ENCODE data around the gene SORL1-AS1.
A peak's percentile ranks its signal among the peaks of the same experiment; 100 is the strongest.

The SORL1-AS1 gene

GRCh38 chr11:121441521-121441920, 11.2 kb downstream of the SORL1-AS1 start:
- Histone ChIP-seq H3K4me1 (ENCODE audit: control insufficient read depth, insufficient read depth, low read length, poor library complexity, severe bottlenecking) (no peaks in the 10 kb centered on the region), H3K9me3 (ENCODE audit: control insufficient read depth, low read length) (no peaks in the 10 kb centered on the region), H3K27ac (ENCODE audit: low read depth, low read length, severe bottlenecking) (no peak overlapping the region), H3K36me3 (ENCODE audit: control insufficient read depth, insufficient read depth, low read length) (no peaks in the 10 kb centered on the region), H3K4me3 (ENCODE audit: extremely low read depth, insufficient read depth, low read length, poor library complexity, severe bottlenecking) (no peak overlapping the region)
- 60 to 80% methylated on average over 1 of the region's 2 CpGs for WGBS, 2 experiments (ENCODE audit: insufficient coverage in 2 of 2)

- H3K4me1 ChIP-seq (ENCODE audit: control insufficient read depth, insufficient read depth, low read length, poor library complexity, severe bottlenecking), result no peaks in the 10 kb centered on the region
- no peaks in the 10 kb centered on the region for H3K36me3 ChIP-seq (ENCODE audit: control insufficient read depth, insufficient read depth, low read length)
- H3K27ac ChIP-seq (ENCODE audit: low read depth, low read length, severe bottlenecking), result no peak overlapping the region
- H3K4me3 ChIP-seq (ENCODE audit: extremely low read depth, insufficient read depth, low read length, poor library complexity, severe bottlenecking), result no peak overlapping the region
- H3K9me3 ChIP-seq (ENCODE audit: control insufficient read depth, low read length), result no peaks in the 10 kb centered on the region
These were observed 13.0 kb downstream of the SORL1-AS1 start for GRCh38 chr11:121439759-121440158.

- no peak overlapping the region for H3K4me3 ChIP-seq (ENCODE audit: extremely low read depth, insufficient read depth, low read length, poor library complexity, severe bottlenecking)
- no peaks in the 10 kb centered on the region for H3K9me3 ChIP-seq (ENCODE audit: control insufficient read depth, low read length)
- 100% methylated on average over 1 of the region's 4 CpGs; no CpG with 5 or more reads in 1 of the 2 experiments for WGBS, 2 experiments (ENCODE audit: insufficient coverage in 2 of 2)
- H3K27ac ChIP-seq (ENCODE audit: low read depth, low read length, severe bottlenecking), result no peak overlapping the region
- H3K36me3 ChIP-seq (ENCODE audit: control insufficient read depth, insufficient read depth, low read length), result no peaks in the 10 kb centered on the region
- no peaks in the 10 kb centered on the region for H3K4me1 ChIP-seq (ENCODE audit: control insufficient read depth, insufficient read depth, low read length, poor library complexity, severe bottlenecking)
These were observed 13.4 kb downstream of the SORL1-AS1 start for GRCh38 chr11:121439337-121439736.

GRCh38 chr11:121437686-121438078, 15.1 kb downstream of the SORL1-AS1 start:
- H3K4me1 ChIP-seq (ENCODE audit: control insufficient read depth, insufficient read depth, low read length, poor library complexity, severe bottlenecking), result no peaks in the 10 kb centered on the region
- WGBS, 2 experiments (ENCODE audit: insufficient coverage in 2 of 2), result 91% methylated on average over 2 to 4 of the region's 4 CpGs
- H3K27ac ChIP-seq (ENCODE audit: low read depth, low read length, severe bottlenecking), result no peak overlapping the region
- no peak overlapping the region for H3K4me3 ChIP-seq (ENCODE audit: extremely low read depth, insufficient read depth, low read length, poor library complexity, severe bottlenecking)
- H3K9me3 ChIP-seq (ENCODE audit: control insufficient read depth, low read length), result no peaks in the 10 kb centered on the region
- H3K36me3 ChIP-seq (ENCODE audit: control insufficient read depth, insufficient read depth, low read length), result no peaks in the 10 kb centered on the region

- Histone ChIP-seq H3K36me3 (ENCODE audit: control insufficient read depth, insufficient read depth, low read length) (no peaks in the 10 kb centered on the region), H3K9me3 (ENCODE audit: control insufficient read depth, low read length) (no peaks in the 10 kb centered on the region), H3K4me1 (ENCODE audit: control insufficient read depth, insufficient read depth, low read length, poor library complexity, severe bottlenecking) (no peaks in the 10 kb centered on the region), H3K4me3 (ENCODE audit: extremely low read depth, insufficient read depth, low read length, poor library complexity, severe bottlenecking) (no peak overlapping the region), H3K27ac (ENCODE audit: low read depth, low read length, severe bottlenecking) (no peak overlapping the region)
These were observed 15.6 kb downstream of the SORL1-AS1 start for GRCh38 chr11:121437018-121437685.

- Histone ChIP-seq H3K4me1 (ENCODE audit: control insufficient read depth, insufficient read depth, low read length, poor library complexity, severe bottlenecking) (no peaks in the 10 kb centered on the region), H3K27ac (ENCODE audit: low read depth, low read length, severe bottlenecking) (no peak overlapping the region), H3K4me3 (ENCODE audit: extremely low read depth, insufficient read depth, low read length, poor library complexity, severe bottlenecking) (no peak overlapping the region), H3K36me3 (ENCODE audit: control insufficient read depth, insufficient read depth, low read length) (no peaks in the 10 kb centered on the region), H3K9me3 (ENCODE audit: control insufficient read depth, low read length) (no peaks in the 10 kb centered on the region)
- 83 to 91% methylated on average over 2 to 3 of the region's 3 CpGs for WGBS, 2 experiments (ENCODE audit: insufficient coverage in 2 of 2)
These were observed 16.9 kb downstream of the SORL1-AS1 start for GRCh38 chr11:121435551-121436511.

- H3K27ac ChIP-seq (ENCODE audit: low read depth, low read length, severe bottlenecking), result no peak overlapping the region
- H3K9me3 ChIP-seq (ENCODE audit: control insufficient read depth, low read length), result no peaks in the 10 kb centered on the region
- no peaks in the 10 kb centered on the region for H3K36me3 ChIP-seq (ENCODE audit: control insufficient read depth, insufficient read depth, low read length)
- H3K4me3 ChIP-seq (ENCODE audit: extremely low read depth, insufficient read depth, low read length, poor library complexity, severe bottlenecking), result no peak overlapping the region
- WGBS, 2 experiments (ENCODE audit: insufficient coverage in 2 of 2), result 42% methylated on average over 2 of the region's 4 CpGs; no CpG with 5 or more reads in 1 of the 2 experiments
- no peaks in the 10 kb centered on the region for H3K4me1 ChIP-seq (ENCODE audit: control insufficient read depth, insufficient read depth, low read length, poor library complexity, severe bottlenecking)
These were observed 17.6 kb downstream of the SORL1-AS1 start for GRCh38 chr11:121435132-121435531.

GRCh38 chr11:121431820-121432526, 20.8 kb downstream of the SORL1-AS1 start:
- 73 to 82% methylated on average over 2 of the region's 4 CpGs for WGBS, 2 experiments (ENCODE audit: insufficient coverage in 2 of 2)
- H3K36me3 ChIP-seq (ENCODE audit: control insufficient read depth, insufficient read depth, low read length), result no peaks in the 10 kb centered on the region
- H3K4me1 ChIP-seq (ENCODE audit: control insufficient read depth, insufficient read depth, low read length, poor library complexity, severe bottlenecking), result no peaks in the 10 kb centered on the region
- H3K4me3 ChIP-seq (ENCODE audit: extremely low read depth, insufficient read depth, low read length, poor library complexity, severe bottlenecking), result no peak overlapping the region
- no peaks in the 10 kb centered on the region for H3K9me3 ChIP-seq (ENCODE audit: control insufficient read depth, low read length)
- no peak overlapping the region for H3K27ac ChIP-seq (ENCODE audit: low read depth, low read length, severe bottlenecking)

- no peaks in the 10 kb centered on the region for H3K36me3 ChIP-seq (ENCODE audit: control insufficient read depth, insufficient read depth, low read length)
- H3K9me3 ChIP-seq (ENCODE audit: control insufficient read depth, low read length), result no peaks in the 10 kb centered on the region
- WGBS, 2 experiments (ENCODE audit: insufficient coverage in 2 of 2), result 60 to 94% methylated on average over 2 of the region's 3 CpGs
- H3K27ac ChIP-seq (ENCODE audit: low read depth, low read length, severe bottlenecking), result no peak overlapping the region
- H3K4me3 ChIP-seq (ENCODE audit: extremely low read depth, insufficient read depth, low read length, poor library complexity, severe bottlenecking), result no peak overlapping the region
- no peaks in the 10 kb centered on the region for H3K4me1 ChIP-seq (ENCODE audit: control insufficient read depth, insufficient read depth, low read length, poor library complexity, severe bottlenecking)
These were observed 23.2 kb downstream of the SORL1-AS1 start for GRCh38 chr11:121429556-121429955.

GRCh38 chr11:121427400-121427744, 25.4 kb downstream of the SORL1-AS1 start:
- Histone ChIP-seq H3K27ac (ENCODE audit: low read depth, low read length, severe bottlenecking) (no peak overlapping the region), H3K4me3 (ENCODE audit: extremely low read depth, insufficient read depth, low read length, poor library complexity, severe bottlenecking) (peak overlapping the region; percentile 9), H3K9me3 (ENCODE audit: control insufficient read depth, low read length) (no peaks in the 10 kb centered on the region), H3K36me3 (ENCODE audit: control insufficient read depth, insufficient read depth, low read length) (no peaks in the 10 kb centered on the region), H3K4me1 (ENCODE audit: control insufficient read depth, insufficient read depth, low read length, poor library complexity, severe bottlenecking) (no peaks in the 10 kb centered on the region)
- WGBS, 2 experiments (ENCODE audit: insufficient coverage in 2 of 2), result no CpG with 5 or more reads among the region's 8 CpGs

Measured in mesodermal cell (in vitro differentiated cells).